ENCODE data around the gene SNX22.
A peak's percentile ranks its signal among the peaks of the same experiment; 100 is the strongest.

Gene SNX22

GRCh38 chr15:64156652-64157331, 5.3 kb downstream of the SNX22 start:
- DNase-seq (ENCODE audit: low read depth): no peak

GRCh38 chr15:64157599-64158125, 6.1 kb downstream of the SNX22 start:
- DNase-seq (ENCODE audit: low read depth): no peak

DNA sequence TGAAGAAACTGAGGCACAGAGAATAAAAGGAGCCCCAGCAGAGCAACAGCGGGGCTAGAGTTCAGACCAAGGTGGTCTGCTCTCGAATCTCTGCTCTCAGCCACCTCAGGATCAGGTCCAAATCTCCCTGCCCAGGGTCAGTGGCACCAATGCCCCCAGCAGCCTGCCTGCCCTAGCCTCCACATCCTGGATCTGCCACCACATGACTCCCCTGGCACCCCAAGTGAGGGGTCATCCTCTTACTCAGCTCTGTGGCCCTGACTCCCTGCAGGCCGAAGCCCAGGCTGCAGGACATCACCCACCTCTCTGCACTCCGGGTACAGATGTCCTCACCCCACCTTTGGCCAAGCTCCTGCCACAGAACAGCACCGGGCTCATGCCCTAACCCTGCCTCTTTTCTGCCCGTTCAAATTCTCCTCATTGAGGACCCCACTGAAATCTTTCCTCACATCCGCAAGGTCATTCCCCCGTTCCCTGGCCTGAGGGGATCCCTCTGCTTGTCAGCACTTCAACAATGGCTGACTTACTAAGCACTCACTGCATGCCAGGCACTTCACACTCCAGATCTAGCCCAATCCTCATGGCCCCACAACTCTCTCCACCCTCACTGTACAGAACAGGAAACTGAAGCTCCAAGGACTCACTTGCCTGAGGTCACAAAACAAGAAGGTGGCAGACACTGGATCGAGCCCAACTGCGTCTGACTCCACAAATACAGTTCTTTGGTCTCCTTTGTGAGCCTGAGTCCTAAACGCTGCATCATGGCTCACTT, 7.0 kb downstream of the SNX22 start:
- DNase-seq (ENCODE audit: low read depth): no peak

DNA sequence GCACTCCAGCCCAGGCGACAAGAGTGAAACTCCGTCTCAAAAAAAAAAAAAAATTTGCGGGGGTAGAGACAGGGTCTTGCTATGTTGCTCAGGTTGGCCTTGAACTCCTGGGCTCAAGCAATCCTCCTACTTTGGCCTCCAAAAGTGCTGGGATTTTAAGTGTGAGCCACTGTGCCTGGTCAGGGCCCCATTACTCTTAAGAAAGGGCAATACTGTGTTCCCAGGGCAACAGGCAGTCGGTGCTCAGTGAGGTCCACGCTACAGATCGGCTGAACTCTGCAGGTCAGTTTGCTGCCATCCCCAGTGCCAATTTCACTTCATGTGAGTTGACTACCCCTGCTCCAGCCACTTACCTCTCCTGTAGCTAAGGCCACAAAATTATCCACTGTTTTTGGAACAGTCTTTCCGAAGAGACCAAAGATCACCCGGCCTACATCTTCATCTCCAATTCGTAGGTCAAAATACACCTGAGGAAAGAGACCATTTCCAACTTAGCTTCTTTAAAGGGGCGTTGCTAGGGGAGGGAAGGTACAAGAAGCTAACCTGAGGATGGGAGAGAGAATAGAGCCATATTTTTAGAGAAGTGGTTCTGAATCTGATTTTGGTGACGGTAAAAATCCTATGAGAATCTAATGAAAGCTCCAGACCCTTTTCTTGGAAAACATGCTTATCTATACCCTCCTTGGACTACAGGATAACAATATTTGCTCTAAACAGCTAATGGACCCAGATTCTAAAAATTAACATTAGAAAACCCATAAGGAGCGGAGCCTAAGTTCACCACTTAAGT, 10.4 kb downstream of the SNX22 start:
- DNase-seq (ENCODE audit: low read depth): no peak

- peak; percentile 22 for DNase-seq (ENCODE audit: low read depth)
These were observed 10.9 kb downstream of the SNX22 start for GRCh38 chr15:64162478-64162868.

- DNase-seq (ENCODE audit: low read depth): peak; percentile 96
These were observed 11.5 kb downstream of the SNX22 start, which contains the start of gene PPIB for GRCh38 chr15:64162869-64163658. Gene PPIB, minus strand, starts transcription at chr15:64163022. Its CDS starts 36 bp downstream, at chr15:64162986.

DNA sequence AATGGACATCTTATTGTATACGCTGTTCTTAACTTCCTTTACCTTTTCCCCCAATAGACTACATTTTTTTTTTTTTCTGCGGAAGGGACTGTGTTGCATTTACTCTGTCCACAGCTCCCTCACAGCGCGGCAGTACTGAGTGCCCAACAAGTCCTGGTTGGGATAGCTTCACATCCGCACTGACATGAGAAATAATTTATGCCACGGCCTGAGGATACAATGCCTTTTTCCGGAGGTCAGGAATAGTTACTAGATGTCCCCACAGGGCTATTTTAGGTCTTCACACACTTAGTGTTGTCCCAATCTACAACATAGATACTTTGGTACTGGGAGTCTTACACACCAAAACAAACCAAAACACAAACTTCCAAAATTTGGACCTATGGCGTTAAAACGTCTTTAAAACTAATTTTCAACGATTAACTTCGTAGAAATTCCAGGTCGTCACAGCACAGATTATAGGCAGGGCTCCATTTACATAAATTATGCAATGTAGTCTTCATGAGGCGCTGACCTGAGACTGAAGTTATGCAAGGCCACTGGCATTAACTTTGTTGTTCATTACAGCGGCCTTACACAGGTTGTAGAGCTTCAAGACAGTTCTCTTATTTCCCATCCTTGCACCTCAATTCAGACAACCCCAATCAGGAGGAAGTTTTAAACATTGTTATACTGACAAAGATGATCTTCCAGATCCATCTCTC, 12.3 kb downstream of the SNX22 start:
- DNase-seq (ENCODE audit: low read depth): no peak

DNA sequence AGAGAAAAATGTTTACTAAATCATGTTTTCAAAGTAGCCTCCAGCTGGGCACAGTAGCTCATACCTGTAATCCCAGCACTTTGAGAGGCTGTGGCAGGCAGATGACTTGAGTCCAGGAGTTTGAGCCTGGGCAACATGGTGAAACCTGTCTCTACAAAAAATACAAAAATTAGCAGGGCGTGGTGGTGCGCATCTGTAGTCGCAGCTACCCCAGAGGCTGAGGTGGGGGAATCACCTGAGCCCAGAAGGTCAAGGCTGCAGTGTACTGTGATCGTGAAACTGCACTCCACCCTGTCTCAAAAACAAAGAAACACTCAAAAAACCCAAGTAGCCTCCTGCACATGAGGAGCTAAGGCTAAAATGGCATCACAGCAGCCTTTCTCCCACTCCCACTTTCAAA, 12.9 kb downstream of the SNX22 start:
- no peak for DNase-seq (ENCODE audit: low read depth)

GRCh38 chr15:64166102-64166890, 14.8 kb downstream of the SNX22 start:
- no peak for DNase-seq (ENCODE audit: low read depth)

DNA sequence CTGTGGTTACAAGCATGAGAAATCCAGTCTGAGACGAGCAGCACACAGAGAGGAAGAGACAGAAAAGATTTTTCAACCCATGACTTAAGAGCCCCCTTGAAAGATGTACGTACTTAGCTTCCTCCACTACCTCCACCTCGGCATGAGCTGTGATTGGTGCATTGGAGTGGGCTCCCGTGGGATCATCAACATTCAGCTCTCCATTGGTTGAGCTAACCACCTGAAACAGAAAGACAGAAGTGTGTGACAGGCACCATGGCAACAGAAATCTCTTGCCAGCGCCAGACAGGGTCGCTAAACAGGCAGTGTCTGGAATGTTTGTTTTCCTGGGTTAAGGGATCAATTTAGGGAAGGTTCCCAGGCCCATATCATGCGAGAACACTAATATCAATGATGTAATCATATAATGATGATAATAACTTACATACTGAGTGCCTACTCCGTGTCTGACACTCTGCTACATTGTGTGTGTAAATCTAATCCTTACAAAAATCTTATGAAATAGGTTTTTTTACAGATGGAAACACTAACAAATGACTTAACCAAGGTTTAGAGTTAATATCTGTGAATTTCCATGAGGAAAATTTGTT, 28.8 kb downstream of the SNX22 start:
- no peak for DNase-seq (ENCODE audit: low read depth)

GRCh38 chr15:64182859-64183370, 31.4 kb downstream of the SNX22 start:
- DNase-seq (ENCODE audit: low read depth): no peak

DNA sequence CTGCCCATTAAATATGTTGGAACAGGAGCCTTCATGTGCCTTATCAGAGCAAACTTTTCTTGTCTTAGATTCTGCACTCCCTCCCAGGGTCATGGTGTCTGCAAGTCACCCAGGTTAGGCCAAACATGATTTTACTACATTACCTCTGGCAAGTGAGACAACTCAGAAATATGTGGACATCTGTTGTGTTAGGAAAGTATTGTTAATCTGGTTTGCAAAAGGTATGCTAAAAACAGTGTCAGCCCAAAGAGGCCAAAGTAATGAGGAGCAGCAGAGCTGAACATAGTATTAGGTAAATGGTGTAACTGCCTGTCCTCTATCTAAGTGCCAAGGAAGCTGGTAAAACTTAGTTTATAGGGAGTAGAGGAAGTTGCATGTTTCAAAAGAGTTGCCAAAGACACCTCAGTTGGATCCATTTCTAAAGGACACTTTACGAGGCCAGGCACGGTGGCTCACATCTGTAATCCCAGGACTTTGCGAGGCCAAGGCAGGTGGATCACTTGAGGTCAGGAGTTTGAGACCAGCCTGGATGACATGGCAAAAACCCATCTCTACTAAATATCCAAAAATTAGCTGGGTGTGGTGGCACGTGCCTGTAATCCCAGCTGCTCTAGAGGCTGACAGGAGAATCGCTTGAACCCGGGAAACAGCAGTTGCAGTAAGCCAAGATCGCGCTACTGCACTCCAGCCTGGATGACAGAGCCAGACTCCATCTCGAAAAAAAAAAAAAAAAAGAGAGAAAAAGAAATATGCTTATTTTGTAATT, 33.8 kb downstream of the SNX22 start:
- DNase-seq (ENCODE audit: low read depth): no peak

DNA sequence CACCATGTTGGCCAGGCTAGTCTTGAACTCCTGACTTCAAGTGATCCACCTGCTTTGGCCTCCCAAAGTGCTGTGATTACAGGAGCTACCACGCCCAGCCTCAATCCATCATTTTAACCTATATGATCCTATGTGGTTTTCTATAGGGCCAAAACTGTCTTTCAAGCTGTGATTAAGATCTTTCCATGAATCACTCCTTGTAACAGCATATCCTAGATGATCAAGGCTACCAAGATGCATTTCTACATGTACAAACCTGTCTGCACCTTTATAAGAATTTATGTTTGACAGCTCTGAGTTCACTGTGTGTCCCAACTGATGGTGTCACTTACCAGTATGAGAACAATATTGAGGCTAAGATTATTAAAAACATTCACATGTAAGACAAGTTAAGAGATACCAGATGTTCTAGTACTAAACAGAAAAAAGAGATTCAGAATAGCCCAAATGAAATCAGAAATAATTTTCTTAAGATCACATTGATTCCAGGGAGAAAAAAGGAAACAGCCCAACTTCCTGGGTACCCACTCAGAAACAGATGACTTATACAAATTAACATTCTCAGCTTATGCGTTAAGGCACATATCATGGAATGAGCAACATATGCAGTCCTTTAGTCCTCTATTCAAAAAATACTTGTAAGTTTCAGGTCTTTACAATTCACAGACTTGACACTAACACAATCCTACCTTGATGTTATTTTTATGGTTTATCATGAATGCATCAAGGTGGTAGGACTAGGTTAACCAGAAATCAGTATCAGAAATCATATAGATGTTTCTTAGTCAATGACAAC, 36.1 kb downstream of the SNX22 start:
- DNase-seq (ENCODE audit: low read depth): no peak

DNA sequence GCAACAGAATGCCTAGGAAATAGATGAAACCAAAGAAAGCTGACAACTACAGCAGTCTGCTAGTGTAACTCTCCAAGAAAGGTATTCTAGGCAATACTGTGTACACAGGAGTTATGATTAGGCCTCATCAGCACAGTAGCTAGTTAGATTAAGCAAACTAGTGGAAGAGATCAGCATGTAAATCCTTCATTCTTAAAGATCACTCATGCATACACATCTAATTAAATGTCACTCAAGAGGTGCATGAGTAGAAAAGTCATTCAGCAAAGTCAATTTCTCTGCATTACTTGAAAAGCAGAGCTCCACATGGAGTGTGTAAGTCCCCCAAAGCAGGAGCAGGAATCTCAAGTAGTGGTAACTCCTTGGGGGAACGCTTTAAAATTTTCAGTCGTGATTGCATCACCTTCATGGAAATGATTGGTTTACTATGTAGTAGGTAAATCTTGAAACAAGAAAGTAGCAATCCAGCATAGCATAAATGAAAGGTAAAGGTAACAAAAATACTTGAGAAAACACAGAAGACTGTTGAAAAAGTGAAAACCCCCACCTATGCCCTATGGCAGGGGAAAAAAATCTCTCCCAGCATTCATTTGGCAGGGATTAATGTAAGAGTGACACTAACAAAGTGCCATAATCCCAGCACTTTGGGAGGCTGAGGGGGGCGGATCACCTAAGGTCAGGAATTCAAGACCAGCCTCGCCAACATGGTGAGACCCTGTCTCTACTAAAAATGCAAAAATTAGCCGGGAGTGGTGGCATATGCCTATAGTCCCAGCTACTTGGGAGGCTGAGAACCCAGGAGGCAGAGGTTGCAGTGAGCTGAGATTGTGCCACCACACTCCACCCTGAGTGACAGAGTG, 40.7 kb downstream of the SNX22 start:
- no peak for DNase-seq (ENCODE audit: low read depth)

GRCh38 chr15:64193971-64194370, 42.4 kb downstream of the SNX22 start:
- DNase-seq (ENCODE audit: low read depth): no peak

GRCh38 chr15:64197425-64197824, 45.9 kb downstream of the SNX22 start:
- DNase-seq (ENCODE audit: low read depth): no peak

- DNase-seq (ENCODE audit: low read depth): no peak
These were observed 53.7 kb downstream of the SNX22 start for GRCh38 chr15:64205202-64205601.
